ENCODE data around the gene PTPRK. TPM values are rescaled to one million over a fixed set of nuclear protein-coding genes. Genes with fewer than 3 reads are reported as not detected.

Gene PTPRK
- total and polyA plus RNA-seq, 2 of the 13 experiments (the other 11 are each of a cell fraction or from before 2014, with no cell fraction given): 43.6 to 98.3 TPM

- over 99% methylated on average over 4 of the region's 4 CpGs for WGBS (ENCODE audit: low lambda C conversion rate)
- FAIRE-seq (no peak), DNase-seq (ENCODE audit: low spot score) (no peak), ATAC-seq (no peak)
- Histone ChIP-seq H3K4me2 (ENCODE audit: low read depth, low read length) (no peak overlapping the region), H3K27me3 (ENCODE audit: control insufficient read depth in 1 of 2, insufficient read depth in 2 of 2, low read length in 2 of 2) (no peaks in the 10 kb centered on the region), H3K79me2 (ENCODE audit: insufficient read depth, low read length) (no peaks in the 10 kb centered on the region), H3K9me3 (ENCODE audit: low read length) (no peaks in the 10 kb centered on the region), H3K9ac (ENCODE audit: insufficient read depth, low read depth, low read length) (no peak overlapping the region), H3K27ac (ENCODE audit: extremely low read length, insufficient read depth, low read length) (no peak overlapping the region), H2AFZ (ENCODE audit: low read length) (no peak overlapping the region), H3K36me3 (replicated peaks in 1 of 2; ENCODE audit: control insufficient read depth in 1 of 2, insufficient read depth in 2 of 2, low read length in 2 of 2) (peaks cover 10 to 24% of the 10 kb centered on the region in 2 experiments; a peak in 4 of 5 replicates), H3K4me3 (replicated peaks in 1 of 3; ENCODE audit: insufficient read depth in 1 of 3, low read depth in 2 of 3, low read length in 3 of 3) (no peak overlapping the region), H4K20me1 (ENCODE audit: insufficient read depth, low read length) (no peaks in the 10 kb centered on the region), H3K4me1 (ENCODE audit: insufficient read depth, low read length) (peaks cover 10% of the 10 kb centered on the region)
- intact Hi-C loops (cut with micrococcal nuclease; ENCODE audit: unreplicated experiment): no loop called here
- TF ChIP-seq, protein P1, sequence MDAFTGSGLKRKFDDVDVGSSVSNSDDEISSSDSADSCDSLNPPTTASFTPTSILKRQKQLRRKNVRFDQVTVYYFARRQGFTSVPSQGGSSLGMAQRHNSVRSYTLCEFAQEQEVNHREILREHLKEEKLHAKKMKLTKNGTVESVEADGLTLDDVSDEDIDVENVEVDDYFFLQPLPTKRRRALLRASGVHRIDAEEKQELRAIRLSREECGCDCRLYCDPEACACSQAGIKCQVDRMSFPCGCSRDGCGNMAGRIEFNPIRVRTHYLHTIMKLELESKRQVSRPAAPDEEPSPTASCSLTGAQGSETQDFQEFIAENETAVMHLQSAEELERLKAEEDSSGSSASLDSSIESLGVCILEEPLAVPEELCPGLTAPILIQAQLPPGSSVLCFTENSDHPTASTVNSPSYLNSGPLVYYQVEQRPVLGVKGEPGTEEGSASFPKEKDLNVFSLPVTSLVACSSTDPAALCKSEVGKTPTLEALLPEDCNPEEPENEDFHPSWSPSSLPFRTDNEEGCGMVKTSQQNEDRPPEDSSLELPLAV (CRISPR knock-in tag; conservative IDR thresholded peaks at IDR 0.05; ENCODE audit: low read depth): no peak
- TF ChIP-seq RBM22 (optimal IDR thresholded peaks at IDR 0.05; ENCODE audit: low read length): peak; percentile 54
- BruUV-seq (replicated peaks): no TSS peak
- ChIA-PET POLR2A (no interaction called here), CTCF (ENCODE audit: low intra/inter-chr PET ratio, low total read pairs) (no interaction called here)
- in situ Hi-C loops (cut with HindIII; ENCODE audit: extremely low pct_ligation_motif_present, low pct_unique_long_range_greater_than_20kb): no loop called here
Observed at GRCh38 chr6:128235556-128235955, 284.8 kb downstream of the PTPRK start.

GRCh38 chr6:128233531-128233930 is 286.9 kb downstream of the PTPRK start:
- Histone ChIP-seq H4K20me1 (ENCODE audit: insufficient read depth, low read length) (no peaks in the 10 kb centered on the region), H3K4me3 (replicated peaks in 1 of 3; ENCODE audit: insufficient read depth in 1 of 3, low read depth in 2 of 3, low read length in 3 of 3) (no peak overlapping the region), H3K27ac (ENCODE audit: extremely low read length, insufficient read depth, low read length) (no peak overlapping the region), H3K36me3 (replicated peaks in 1 of 2; ENCODE audit: control insufficient read depth in 1 of 2, insufficient read depth in 2 of 2, low read length in 2 of 2) (peaks cover 7 to 17% of the 10 kb centered on the region in 2 experiments; a peak in 4 of 5 replicates), H3K9me3 (ENCODE audit: low read length) (no peaks in the 10 kb centered on the region), H3K4me1 (ENCODE audit: insufficient read depth, low read length) (peaks cover 20% of the 10 kb centered on the region), H3K9ac (ENCODE audit: insufficient read depth, low read depth, low read length) (no peak overlapping the region), H3K79me2 (ENCODE audit: insufficient read depth, low read length) (no peaks in the 10 kb centered on the region), H2AFZ (ENCODE audit: low read length) (no peak overlapping the region), H3K27me3 (ENCODE audit: control insufficient read depth in 1 of 2, insufficient read depth in 2 of 2, low read length in 2 of 2) (no peaks in the 10 kb centered on the region), H3K4me2 (ENCODE audit: low read depth, low read length) (no peak overlapping the region)
- POLR2A ChIA-PET: no interaction called here
- ATAC-seq (no peak), FAIRE-seq (no peak), DNase-seq (ENCODE audit: low spot score) (no peak)
- in situ Hi-C loops (cut with HindIII; ENCODE audit: extremely low pct_ligation_motif_present, low pct_unique_long_range_greater_than_20kb): no loop called here
- WGBS (ENCODE audit: low lambda C conversion rate): over 99% methylated on average over 6 of the region's 6 CpGs
- CTCF ChIA-PET (ENCODE audit: low intra/inter-chr PET ratio, low total read pairs): no interaction called here
- no TSS peak for BruUV-seq (replicated peaks)
- TF ChIP-seq RBM22 (optimal IDR thresholded peaks at IDR 0.05; ENCODE audit: low read length) (peak; percentile 89), NRL (CRISPR knock-in tag; IDR thresholded peaks at IDR 0.05; ENCODE audit: borderline replicate concordance) (no peak)
- intact Hi-C loops (cut with micrococcal nuclease; ENCODE audit: unreplicated experiment): no loop called here

Data from HepG2 (cell line).